ENCODE measurements around the gene CPPED1. TPM values are rescaled to one million over a fixed set of nuclear protein-coding genes. Genes with fewer than 3 reads are reported as not detected.
A peak's percentile ranks its signal among the peaks of the same experiment; 100 is the strongest.

The CPPED1 gene
- total RNA-seq, 1 donor from 2014 or later: 9.7 TPM

GRCh38 chr16:12784076-12784475, 19.6 kb downstream of the CPPED1 start:
- no peak overlapping the region for H3K9ac ChIP-seq
- H3K36me3 ChIP-seq: no peaks in the 10 kb centered on the region
- no peak overlapping the region for H3K4me2 ChIP-seq
- Mint-ChIP-seq H3K4me3 (no peak overlapping the region), H3K9me3 (no peaks in the 10 kb centered on the region), H3K27me3 (ENCODE audit: insufficient read depth, low read depth) (no peaks in the 10 kb centered on the region), H3K36me3 (peaks cover 1% of the 10 kb centered on the region), H3K27ac (no peak overlapping the region), H3K4me1 (no peaks in the 10 kb centered on the region)
- H3K79me2 ChIP-seq (ENCODE audit: low read depth): no peaks in the 10 kb centered on the region
- H3K4me1 ChIP-seq: no peaks in the 10 kb centered on the region
- DNase-seq (ENCODE audit: low spot score): no peak
- no peaks in the 10 kb centered on the region for H4K20me1 ChIP-seq (ENCODE audit: low read depth)
- no peaks in the 10 kb centered on the region for H3K9me3 ChIP-seq (ENCODE audit: low read depth)
- H3K27me3 ChIP-seq: no peaks in the 10 kb centered on the region
- H2AFZ ChIP-seq (replicated peaks): no peak overlapping the region
- no peak overlapping the region for H3K4me3 ChIP-seq
- H3K27ac ChIP-seq: no peak overlapping the region
- no peak for TF ChIP-seq CTCF (IDR thresholded peaks at IDR 0.05)
- no peak for TF ChIP-seq EZH2phosphoT487 (IDR thresholded peaks at IDR 0.05)
- TF ChIP-seq EZH2 (IDR thresholded peaks at IDR 0.05): no peak
- H3F3A ChIP-seq (ENCODE audit: low read depth): no peaks in the 10 kb centered on the region

- H3K27ac ChIP-seq: no peak overlapping the region
- TF ChIP-seq CTCF (IDR thresholded peaks at IDR 0.05) (no peak), EZH2phosphoT487 (IDR thresholded peaks at IDR 0.05) (no peak), EZH2 (IDR thresholded peaks at IDR 0.05) (no peak)
- Mint-ChIP-seq H3K4me1 (no peaks in the 10 kb centered on the region), H3K36me3 (peaks cover 1% of the 10 kb centered on the region), H3K9me3 (no peaks in the 10 kb centered on the region), H3K27ac (no peak overlapping the region), H3K27me3 (ENCODE audit: insufficient read depth, low read depth) (no peaks in the 10 kb centered on the region), H3K4me3 (no peak overlapping the region)
- no peaks in the 10 kb centered on the region for H3K9me3 ChIP-seq (ENCODE audit: low read depth)
- no peaks in the 10 kb centered on the region for H3F3A ChIP-seq (ENCODE audit: low read depth)
- no peak overlapping the region for H3K4me3 ChIP-seq
- H3K36me3 ChIP-seq: no peaks in the 10 kb centered on the region
- no peaks in the 10 kb centered on the region for H3K4me1 ChIP-seq
- H4K20me1 ChIP-seq (ENCODE audit: low read depth): no peaks in the 10 kb centered on the region
- H3K79me2 ChIP-seq (ENCODE audit: low read depth): no peaks in the 10 kb centered on the region
- no peak for DNase-seq (ENCODE audit: low spot score)
- no peak overlapping the region for H3K4me2 ChIP-seq
- H3K27me3 ChIP-seq: no peaks in the 10 kb centered on the region
- H3K9ac ChIP-seq: no peak overlapping the region
- no peak overlapping the region for H2AFZ ChIP-seq (replicated peaks)
These were observed 21.9 kb downstream of the CPPED1 start for GRCh38 chr16:12781777-12782176.

- no peak for DNase-seq (ENCODE audit: low spot score)
- Histone ChIP-seq H3K4me1 (no peaks in the 10 kb centered on the region), H3K4me3 (no peak overlapping the region), H3K9ac (no peak overlapping the region), H3K27ac (no peak overlapping the region), H4K20me1 (ENCODE audit: low read depth) (no peaks in the 10 kb centered on the region), H3K79me2 (ENCODE audit: low read depth) (no peaks in the 10 kb centered on the region), H2AFZ (replicated peaks) (no peak overlapping the region), H3K27me3 (no peaks in the 10 kb centered on the region), H3K4me2 (no peak overlapping the region), H3F3A (ENCODE audit: low read depth) (no peaks in the 10 kb centered on the region), H3K36me3 (no peaks in the 10 kb centered on the region), H3K9me3 (ENCODE audit: low read depth) (no peaks in the 10 kb centered on the region)
- no peaks in the 10 kb centered on the region for H3K27me3 Mint-ChIP-seq (ENCODE audit: insufficient read depth, low read depth)
- TF ChIP-seq EZH2 (IDR thresholded peaks at IDR 0.05) (no peak), EZH2phosphoT487 (IDR thresholded peaks at IDR 0.05) (no peak), CTCF (IDR thresholded peaks at IDR 0.05) (no peak)
- H3K36me3 Mint-ChIP-seq: peaks cover 3% of the 10 kb centered on the region
- peak overlapping the region; percentile 31 for H3K4me3 Mint-ChIP-seq
- H3K9me3 Mint-ChIP-seq: no peaks in the 10 kb centered on the region
- H3K4me1 Mint-ChIP-seq: no peaks in the 10 kb centered on the region
- H3K27ac Mint-ChIP-seq: no peak overlapping the region
These were observed 23.2 kb downstream of the CPPED1 start for GRCh38 chr16:12780467-12780866.
